GM12878 (cell line): Measurements from ENCODE around the gene ETV1. TPM values are rescaled to one million over a fixed set of nuclear protein-coding genes. Genes with fewer than 3 reads are reported as not detected.

Source experiments
- ATAC-seq: fragments of 200-7000 bp; cut with Tn5 transposase; 3 replicates; pipeline ENCODE4 v1.9.1; 2020; ENCODE audit warnings: mild to moderate bottlenecking, moderate library complexity
- BruUV-seq: library from RNA; stranded (reverse); fragments of 400-500 nt; replicated peaks from 2 replicates; lab custom pipeline; 2021; lab: Mats Ljungman, UMichigan
- CTCF ChIA-PET: fragments of 300-600 bp; sonication (Branson Sonifier 250); formaldehyde crosslinking; extraction: SDS; loops from one replicate; lab custom pipeline; 2021; ENCODE audit warnings: inconsistent platforms; lab: Yijun Ruan, JAX
- POLR2A ChIA-PET: fragments of 350-600 bp; formaldehyde crosslinking; extraction: SDS; loops from one replicate; lab custom pipeline; 2021; ENCODE audit warnings: inconsistent platforms; lab: Charles Lee
- RAD21 ChIA-PET: fragments of 300-600 bp; sonication (Branson Sonifier 250); formaldehyde crosslinking; loops from one replicate; lab custom pipeline; 2023; ENCODE audit warnings: antibody characterized with exemption; ENCODE audit not compliant: unreplicated experiment; lab: Charles Lee
- SMC1A ChIA-PET: fragments of 300-600 bp; sonication (Branson Sonifier 250); formaldehyde crosslinking; loops from one replicate; lab custom pipeline; 2023; ENCODE audit not compliant: unreplicated experiment, uncharacterized antibody; lab: Charles Lee
- DNase-seq: peaks from one replicate; pipeline ENCODE4 v3.0.0-alpha.2; 2011; ENCODE audit warnings: low read depth, low spot score
- FAIRE-seq: peaks from 3 replicates; lab custom pipeline; 2011; peaks lifted over from hg19 to GRCh38; lab: Jason Lieb, UNC
- H2AFZ ChIP-seq: 2 replicates; pipeline ENCODE4 v1.6.0; 2011; ENCODE audit warnings: low read depth, low read length, control low read depth; ENCODE audit not compliant: control insufficient read depth
- H3K27ac ChIP-seq: 2 replicates; pipeline ENCODE4 v1.5.1; 2011; ENCODE audit warnings: control low read depth; ENCODE audit not compliant: control insufficient read depth, insufficient read depth
- H3K27me3 ChIP-seq, 2 experiments: replicated peaks in 1 of 2; 2 replicates each; pipeline versions ENCODE4 v1.6.0 to v1.6.1; 2011; ENCODE audit warnings: low read length in 1 of 2; ENCODE audit not compliant: control insufficient read depth in 2 of 2, insufficient read depth in 2 of 2
- H3K36me3 ChIP-seq, 2 experiments: 2 replicates each; pipeline ENCODE4 v1.5.1; 2011; ENCODE audit warnings: low read length in 1 of 2; ENCODE audit not compliant: control insufficient read depth in 2 of 2, insufficient read depth in 2 of 2
- H3K4me1 ChIP-seq: 2 replicates; pipeline ENCODE4 v1.6.1; 2011; ENCODE audit warnings: mild to moderate bottlenecking, low read length, moderate library complexity, mixed read lengths; ENCODE audit not compliant: control insufficient read depth, insufficient read depth
- H3K4me2 ChIP-seq: 2 replicates; pipeline ENCODE4 v1.6.0; 2011; ENCODE audit warnings: control low read depth; ENCODE audit not compliant: control insufficient read depth, insufficient read depth
- H3K4me3 ChIP-seq: fragments of 200-600 bp; sonication (generic); 2 replicates; pipeline ENCODE4 v1.5.1; 2016
- H3K79me2 ChIP-seq: 2 replicates; pipeline ENCODE4 v1.6.0; 2011; ENCODE audit warnings: low read length; ENCODE audit not compliant: control insufficient read depth, insufficient read depth
- H3K9ac ChIP-seq: 2 replicates; pipeline ENCODE4 v1.8.0; 2011; ENCODE audit warnings: low read length, control low read depth, mixed read lengths; ENCODE audit not compliant: control insufficient read depth, insufficient read depth
- H3K9me3 ChIP-seq: replicated peaks from 3 replicates; pipeline ENCODE4 v1.5.1; 2011; ENCODE audit warnings: mild to moderate bottlenecking, low read length; ENCODE audit not compliant: control insufficient read depth, insufficient read depth
- H4K20me1 ChIP-seq: 2 replicates; pipeline ENCODE4 v1.6.0; 2011; ENCODE audit not compliant: control insufficient read depth, insufficient read depth
- CHD1 ChIP-seq: IDR thresholded peaks from 2 replicates; pipeline ENCODE4 v1.6.1; 2012; ENCODE audit warnings: low read depth, low read length, improper control_type of control experiment
- DPF2 ChIP-seq: fragments of 450-650 bp; IDR thresholded peaks from 2 replicates; pipeline ENCODE4 v1.6.1; 2017; ENCODE audit warnings: mild to moderate bottlenecking
- EP300 ChIP-seq, 2 experiments: fragments of 150-350 bp in 1 of 2; IDR thresholded peaks; 2 replicates each; pipeline ENCODE4 v1.6.1; 2011 to 2012; ENCODE audit warnings: low read depth in 2 of 2, low read length in 2 of 2, borderline replicate concordance in 1 of 2, improper control_type of control experiment in 1 of 2, inconsistent platforms in 1 of 2; ENCODE audit not compliant: control insufficient read depth in 1 of 2
- IRF4 ChIP-seq: IDR thresholded peaks from 2 replicates; pipeline ENCODE4 v1.6.1; 2011; ENCODE audit warnings: low read depth, low read length
- JUNB ChIP-seq: IDR thresholded peaks from 2 replicates; pipeline ENCODE4 v1.6.1; 2016; ENCODE audit warnings: antibody characterized with exemption, mild to moderate bottlenecking
- JUND ChIP-seq: IDR thresholded peaks from 2 replicates; pipeline ENCODE4 v1.6.1; 2012; ENCODE audit warnings: low read depth, mild to moderate bottlenecking, low read length, improper control_type of control experiment, moderate library complexity
- MTA2 ChIP-seq: fragments of 450-650 bp; IDR thresholded peaks from 2 replicates; pipeline ENCODE4 v1.6.1; 2016; ENCODE audit warnings: low read depth, mild to moderate bottlenecking, moderate library complexity
- PBX3 ChIP-seq: IDR thresholded peaks from 2 replicates; pipeline ENCODE4 v1.6.1; 2011; ENCODE audit warnings: mild to moderate bottlenecking, low read depth, low read length, moderate library complexity; ENCODE audit not compliant: insufficient replicate concordance
- RBBP5 ChIP-seq: fragments of 200-600 bp; sonication (generic); conservative IDR thresholded peaks from 2 replicates; pipeline ENCODE4 v1.6.1; 2016
- RCOR1 ChIP-seq: conservative IDR thresholded peaks from 2 replicates; pipeline ENCODE4 v1.6.1; 2012; ENCODE audit warnings: low read depth, low read length, improper control_type of control experiment
- WRNIP1 ChIP-seq: IDR thresholded peaks from 2 replicates; pipeline ENCODE4 v1.6.1; 2011; ENCODE audit warnings: low read depth, low read length, improper control_type of control experiment, borderline replicate concordance
- ZZZ3 ChIP-seq: IDR thresholded peaks from 2 replicates; pipeline ENCODE4 v1.6.1; 2011; ENCODE audit warnings: low read depth; ENCODE audit not compliant: control insufficient read depth, insufficient read length
- WGBS: methylation state at CpG from one replicate; pipeline ENCODE4 v1.1.6; 2016; ENCODE audit warnings: low lambda C conversion rate; ENCODE audit not compliant: insufficient replicate concordance, insufficient coverage; ENCODE audit errors: missing lambda C conversion rate; 5-methylcytosine and 5-hydroxymethylcytosine counted together
- in situ Hi-C: fragments of 300-500 bp; cut with MboI; formaldehyde crosslinking; loops from 9 replicates; pipeline ENCODE4 v1.14.3; 2018; ENCODE audit warnings: mixed read lengths
- intact Hi-C: fragments of 100-400 bp; cut with micrococcal nuclease; formaldehyde crosslinking; loops from one replicate; pipeline ENCODE4 v1.14.2; 2022; ENCODE audit not compliant: unreplicated experiment
- polyA plus RNA-seq, 11 experiments: library from polyadenylated mRNA; depleted of rRNA in 4 of 11; unstranded in 6 of 11; stranded (reverse) in 5 of 11; fragments of >200 nt; fragmentation: Nextera tagmentation in 4 of 11; fragmentation: Illumina TruSeq in 1 of 11; extraction: Ambion mirVana in 4 of 11; extraction: Trizol in 1 of 11; gene quantifications; 1 replicate in 1 of 11; 2 replicates in 10 of 11; pipeline versions ENCODE4 v1.2.1 to v1.2.3, GENCODE V29; 2011 to 2016; ENCODE audit warnings: inconsistent platforms in 2 of 11, missing spikeins in 2 of 11, low read depth in 1 of 11
- total RNA-seq, 4 experiments: library from RNA; depleted of rRNA in 3 of 4; stranded (reverse); fragments of >200 nt in 3 of 4; fragmentation: Illumina TruSeq in 1 of 4; extraction: Trizol in 1 of 4; gene quantifications; 2 replicates each; pipeline versions ENCODE4 v1.2.1 to v1.2.3, GENCODE V29; 2013 to 2021

Gene ETV1
- total and polyA plus RNA-seq, 10 of the 15 experiments (the other 5 are each of a cell fraction or from before 2014, with no cell fraction given), result 0.03 to 9.3 (median 0.16) TPM; not detected in 4

- 57% methylated on average over 2 of the region's 2 CpGs for WGBS
- ATAC-seq, result peak; percentile 63
- DNase-seq, result no peak
- Histone ChIP-seq H2AFZ (no peak overlapping the region), H3K9me3 (no peaks in the 10 kb centered on the region), H3K36me3 (no peaks in the 10 kb centered on the region), H3K4me2 (no peak overlapping the region), H3K27ac (no peak overlapping the region), H3K9ac (no peak overlapping the region), H3K27me3 (no peaks in the 10 kb centered on the region), H3K4me1 (no peaks in the 10 kb centered on the region), H4K20me1 (no peaks in the 10 kb centered on the region), H3K79me2 (no peaks in the 10 kb centered on the region), H3K4me3 (no peak overlapping the region)
- RAD21 ChIA-PET, result interaction anchor here (1.2 kb wide), 1 partner anchor 12 kb away, joined by 3 read pairs; no protein-coding TSS in a partner anchor
- intact Hi-C loops, result no loop called here
- POLR2A ChIA-PET, result no interaction called here
- FAIRE-seq, result no peak
- SMC1A ChIA-PET, result interaction anchor here (1.0 to 2.0 kb wide), 2 partner anchors 15 to 38 kb away, joined by 3 to 8 read pairs; no protein-coding TSS in a partner anchor
- CTCF ChIA-PET, result interaction anchor here (0.7 kb wide), 1 partner anchor 15 kb away, joined by 3 read pairs; no protein-coding TSS in a partner anchor
- BruUV-seq, result no TSS peak
- in situ Hi-C loops, result no loop called here
- no peak for TF ChIP-seq IRF4
- TF ChIP-seq RCOR1, result no peak
- TF ChIP-seq RBBP5, result no peak
- no peak for TF ChIP-seq JUNB
- TF ChIP-seq CHD1, result no peak
- TF ChIP-seq DPF2, result peak; percentile 35; the same call in 1 of the 2 replicates
- no peak for TF ChIP-seq ZZZ3
- TF ChIP-seq WRNIP1, result no peak
- no peak for TF ChIP-seq JUND
- 0 out of 4 replicates have a peak, but pooled peaks of 1 of the 2 experiments have one; percentile 12 for TF ChIP-seq EP300 (IDR thresholded peaks at IDR 0.05; ENCODE audit: borderline replicate concordance in 1 of 2, control insufficient read depth in 1 of 2, low read depth in 2 of 2, low read length in 2 of 2)
- TF ChIP-seq PBX3, result no peak
- peak; percentile 67 for TF ChIP-seq MTA2
- TF ChIP-seq, all 136 proteins: peak for 3
Observed at GRCh38 chr7:13932131-13932530, 57.3 kb downstream of the ETV1 start.
